ENCODE results near the gene ADAM10. TPM values are rescaled to one million over a fixed set of nuclear protein-coding genes. Genes with fewer than 3 reads are reported as not detected.
A peak's percentile ranks its signal among the peaks of the same experiment; 100 is the strongest.

The ADAM10 gene
- total RNA-seq, 1 donor from 2014 or later: 273 TPM

GRCh38 chr15:58571491-58571890 lies 178.0 kb downstream of the ADAM10 start:
- ATAC-seq (no peak), DNase-seq (ENCODE audit: low spot score) (no peak)
- intact Hi-C loops (cut with DNase I): no loop called here

DNA sequence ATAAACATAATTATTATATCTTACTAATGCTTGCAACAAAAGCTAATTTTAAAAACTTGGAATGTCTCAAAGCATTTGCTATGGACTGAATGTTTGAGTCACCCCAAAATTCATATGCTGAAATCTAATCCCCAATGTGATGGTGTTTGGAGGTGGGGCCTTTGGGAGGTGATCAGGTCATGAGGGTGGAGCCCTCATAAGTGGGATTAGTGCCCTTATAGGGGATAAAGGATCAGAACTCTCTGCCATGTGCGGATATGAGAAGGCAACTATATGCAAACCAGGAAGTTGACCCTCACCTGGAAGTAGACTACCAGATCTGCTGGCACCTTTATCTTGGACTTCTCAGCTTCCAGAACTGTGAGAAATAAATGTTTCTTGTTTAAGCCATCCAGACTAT lies 180.1 kb downstream of the ADAM10 start:
- ATAC-seq (no peak), DNase-seq (ENCODE audit: low spot score) (no peak)
- intact Hi-C loops (cut with DNase I): no loop called here

DNA sequence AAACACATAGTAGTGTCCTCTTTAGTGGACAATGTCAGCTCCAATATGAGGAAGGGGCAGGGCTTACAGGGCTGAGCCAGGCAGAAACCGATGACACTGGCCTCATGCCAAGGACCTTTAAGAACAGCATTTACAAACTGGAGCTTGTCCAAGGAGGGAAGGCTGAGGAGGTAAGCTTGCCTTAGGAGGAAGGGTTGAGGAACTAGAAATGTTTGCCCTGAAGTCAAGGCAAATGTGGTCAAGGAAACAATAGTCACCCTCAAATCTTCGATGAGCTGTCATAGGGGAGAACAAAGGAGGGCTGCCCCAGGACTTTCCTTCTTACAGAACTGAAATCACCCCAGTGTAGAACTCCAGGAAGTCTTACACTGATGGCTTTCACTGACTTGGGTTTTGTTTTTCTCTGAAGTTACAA lies 181.3 kb downstream of the ADAM10 start:
- intact Hi-C loops (cut with DNase I): no loop called here
- ATAC-seq: peak; percentile 22

GRCh38 chr15:58566029-58566428 lies 183.5 kb downstream of the ADAM10 start:
- no peak for ATAC-seq
- DNase-seq (ENCODE audit: low spot score): peak; percentile 6
- intact Hi-C loops (cut with DNase I): no loop called here

More for the DNA sequence above, 181.3 kb downstream of the ADAM10 start:
- DNase-seq (ENCODE audit: low spot score): peak; percentile 64

DNA sequence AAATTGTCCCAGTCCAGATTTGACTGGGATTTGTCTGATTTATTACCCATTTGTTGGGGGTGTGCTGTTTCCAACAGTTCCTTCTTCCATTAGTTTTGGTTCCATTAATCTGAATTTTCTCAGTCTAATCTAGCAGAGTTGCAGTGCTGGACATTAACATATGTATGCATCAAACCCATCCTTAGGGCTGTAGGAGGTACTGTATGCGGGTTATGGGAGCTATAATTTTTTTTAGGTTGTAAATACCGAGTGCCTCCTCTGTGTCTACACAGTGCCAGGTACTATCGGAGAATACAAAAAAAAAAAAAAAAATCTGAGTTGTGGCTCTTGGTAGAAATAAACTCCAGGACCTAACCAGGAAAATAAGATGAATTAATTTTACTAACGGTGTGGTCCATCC lies 183.9 kb downstream of the ADAM10 start:
- ATAC-seq (no peak), DNase-seq (ENCODE audit: low spot score) (no peak)
- intact Hi-C loops (cut with DNase I): no loop called here

- DNase-seq (ENCODE audit: low spot score) (peak; percentile 34), ATAC-seq (peak; percentile 67)
- intact Hi-C loops (cut with DNase I): no loop called here
Measured at GRCh38 chr15:58564981-58565380, 184.5 kb downstream of the ADAM10 start.

DNA sequence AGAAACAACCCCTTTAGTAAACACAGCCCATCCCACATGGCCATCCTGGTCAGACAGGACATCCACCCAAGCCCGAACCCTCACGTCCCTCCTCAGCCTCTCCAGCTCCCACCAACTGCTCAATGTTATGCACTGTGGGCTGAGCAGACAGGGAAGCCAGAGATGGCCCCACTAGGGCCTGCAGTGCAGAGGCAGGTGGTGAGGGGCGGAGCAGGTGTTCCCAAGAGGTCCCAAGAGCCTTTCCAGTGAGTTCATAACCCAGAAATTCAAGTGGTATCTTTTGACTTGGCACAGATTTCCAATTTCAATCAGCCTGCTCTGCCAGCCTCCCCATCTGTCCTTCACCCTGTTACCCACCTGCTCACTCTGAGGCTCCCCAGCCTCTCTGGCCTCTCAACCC lies 187.4 kb downstream of the ADAM10 start:
- ATAC-seq (no peak), DNase-seq (ENCODE audit: low spot score) (peak; percentile 25)
- intact Hi-C loops (cut with DNase I): no loop called here

GRCh38 chr15:58561321-58561720 lies 188.2 kb downstream of the ADAM10 start:
- DNase-seq (ENCODE audit: low spot score) (no peak), ATAC-seq (no peak)
- intact Hi-C loops (cut with DNase I): no loop called here

DNA sequence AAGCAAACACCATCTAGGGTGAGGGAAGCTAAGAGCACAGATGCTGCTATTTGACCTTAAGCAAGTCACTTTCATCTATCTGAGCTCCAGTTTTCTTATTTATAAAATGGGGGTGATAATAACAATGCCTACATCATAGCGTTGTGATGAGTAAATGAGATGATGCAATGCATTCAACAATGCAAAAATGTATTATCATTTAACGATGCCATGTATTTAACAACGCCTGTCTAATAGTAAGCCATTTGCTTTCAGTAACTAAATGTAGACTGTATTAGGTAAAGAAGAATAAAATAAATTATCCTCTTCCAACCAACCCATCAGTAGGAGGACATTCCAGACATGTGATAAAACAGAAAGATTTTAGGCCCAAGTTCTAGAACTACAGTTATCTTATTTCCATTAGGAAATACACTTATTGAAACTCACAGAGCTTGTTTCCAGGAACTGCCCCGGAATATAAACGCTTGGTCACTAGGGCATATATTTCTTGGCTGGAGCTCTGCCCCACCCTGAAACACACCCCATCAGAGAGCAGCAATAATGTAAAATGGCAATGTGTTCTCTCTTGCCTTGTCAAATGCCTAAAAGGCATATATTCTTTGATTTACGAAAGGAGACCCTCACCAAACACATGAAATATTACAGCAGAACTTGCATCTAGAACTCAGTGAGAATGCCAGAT lies 189.5 kb downstream of the ADAM10 start:
- intact Hi-C loops (cut with DNase I): no loop called here
- ATAC-seq (peak; percentile 54), DNase-seq (ENCODE audit: low spot score) (no peak)

GRCh38 chr15:58558777-58559176 lies 190.7 kb downstream of the ADAM10 start:
- DNase-seq (ENCODE audit: low spot score) (no peak), ATAC-seq (no peak)
- intact Hi-C loops (cut with DNase I): no loop called here

- DNase-seq (ENCODE audit: low spot score) (no peak), ATAC-seq (no peak)
- intact Hi-C loops (cut with DNase I): no loop called here
Measured at GRCh38 chr15:58556541-58556940, 193.0 kb downstream of the ADAM10 start.

- intact Hi-C loops (cut with DNase I): no loop called here
- ATAC-seq: no peak
- DNase-seq (ENCODE audit: low spot score): no peak
Measured at GRCh38 chr15:58556028-58556361, 193.5 kb downstream of the ADAM10 start.

DNA sequence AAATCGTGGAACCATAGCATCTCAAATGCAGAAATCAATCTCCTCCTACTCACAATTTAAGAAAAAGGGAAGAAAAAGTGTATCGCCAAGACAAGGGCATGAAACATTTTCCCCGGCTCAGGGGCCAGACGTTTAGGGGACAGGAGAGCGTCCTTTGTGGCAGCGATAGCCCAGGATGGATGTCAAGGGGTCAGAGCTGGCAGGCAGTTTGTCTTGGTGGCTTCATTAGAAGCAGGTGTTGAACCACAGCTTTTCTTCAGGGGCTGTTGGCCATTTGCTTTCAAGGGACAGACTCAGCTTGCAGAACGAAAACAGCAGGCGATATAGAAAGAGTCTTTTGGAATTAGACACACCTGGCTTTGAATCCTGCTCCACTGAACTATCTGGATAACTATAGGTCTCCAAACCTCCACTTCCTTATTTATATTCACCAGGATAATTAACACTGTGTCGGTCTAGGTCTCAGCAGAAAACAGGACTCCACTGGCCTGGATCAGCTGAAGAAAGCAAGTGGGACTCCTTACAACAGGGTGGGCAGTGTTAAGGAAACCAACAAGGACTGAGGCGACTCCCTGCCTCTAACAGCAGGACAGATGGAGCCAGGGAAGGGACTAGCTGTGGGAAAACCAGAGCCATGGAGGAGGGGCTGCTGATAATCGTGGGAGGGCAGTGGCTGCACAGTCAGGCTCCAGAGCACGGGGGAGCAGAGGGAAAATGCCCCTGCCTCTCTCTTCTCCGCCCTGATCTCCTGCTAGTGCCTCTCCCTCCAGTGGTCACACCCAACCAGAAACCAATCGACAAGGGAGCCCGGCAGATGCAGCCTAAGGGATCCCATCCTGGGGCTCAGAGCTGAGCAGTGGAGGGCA lies 194.1 kb downstream of the ADAM10 start:
- ATAC-seq (no peak), DNase-seq (ENCODE audit: low spot score) (peak; percentile 45)
- intact Hi-C loops (cut with DNase I): no loop called here

- DNase-seq (ENCODE audit: low spot score): peak; percentile 52
Measured at GRCh38 chr15:58554758-58555157, 194.7 kb downstream of the ADAM10 start.

GRCh38 chr15:58553365-58553918 lies 196.1 kb downstream of the ADAM10 start:
- ATAC-seq (no peak), DNase-seq (ENCODE audit: low spot score) (peak; percentile 7)
- intact Hi-C loops (cut with DNase I): no loop called here

More at GRCh38 chr15:58554758-58555157, 194.7 kb downstream of the ADAM10 start:
- ATAC-seq: no peak
- intact Hi-C loops (cut with DNase I): no loop called here

- ATAC-seq (peak; percentile 17), DNase-seq (ENCODE audit: low spot score) (peak; percentile 53)
- intact Hi-C loops (cut with DNase I): no loop called here
Measured at GRCh38 chr15:58552505-58553364, 196.8 kb downstream of the ADAM10 start.

DNA sequence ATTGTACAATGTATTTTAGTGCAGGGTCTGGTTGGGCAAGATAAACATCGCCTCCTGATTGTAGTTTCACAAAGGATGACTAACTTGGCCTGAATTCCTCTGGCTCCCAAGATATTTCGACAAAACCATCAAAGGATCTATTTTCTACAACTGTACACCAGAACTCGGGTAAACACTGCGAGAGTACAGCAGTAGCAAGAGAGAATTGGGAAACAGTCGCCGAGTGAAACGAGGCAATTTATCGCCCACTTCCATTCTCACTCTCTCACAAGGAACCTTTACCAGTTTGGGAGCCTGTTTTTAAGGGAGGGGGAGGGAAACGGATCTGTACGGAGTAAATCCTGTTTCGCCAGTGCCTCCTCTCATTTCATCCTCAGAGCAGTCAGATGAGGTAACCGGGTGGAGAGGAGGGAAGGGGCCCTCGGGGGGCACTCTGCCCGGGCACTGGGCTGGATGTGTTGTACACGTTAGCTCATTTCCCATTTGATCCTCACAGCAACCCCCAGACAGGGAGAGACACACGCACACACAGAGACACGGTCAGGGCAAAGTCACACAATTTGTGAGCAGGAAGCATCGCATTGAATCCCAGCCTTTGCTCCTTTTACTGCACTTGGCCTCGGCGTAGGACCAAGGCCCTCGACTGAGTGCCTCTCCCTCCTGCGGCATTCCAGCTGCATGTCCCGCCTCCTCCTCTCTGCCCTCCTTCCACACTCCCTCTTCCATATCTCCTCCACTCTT lies 197.6 kb downstream of the ADAM10 start:
- DNase-seq (ENCODE audit: low spot score) (peak; percentile 62), ATAC-seq (peak; percentile 78)
- intact Hi-C loops (cut with DNase I): no loop called here

DNA sequence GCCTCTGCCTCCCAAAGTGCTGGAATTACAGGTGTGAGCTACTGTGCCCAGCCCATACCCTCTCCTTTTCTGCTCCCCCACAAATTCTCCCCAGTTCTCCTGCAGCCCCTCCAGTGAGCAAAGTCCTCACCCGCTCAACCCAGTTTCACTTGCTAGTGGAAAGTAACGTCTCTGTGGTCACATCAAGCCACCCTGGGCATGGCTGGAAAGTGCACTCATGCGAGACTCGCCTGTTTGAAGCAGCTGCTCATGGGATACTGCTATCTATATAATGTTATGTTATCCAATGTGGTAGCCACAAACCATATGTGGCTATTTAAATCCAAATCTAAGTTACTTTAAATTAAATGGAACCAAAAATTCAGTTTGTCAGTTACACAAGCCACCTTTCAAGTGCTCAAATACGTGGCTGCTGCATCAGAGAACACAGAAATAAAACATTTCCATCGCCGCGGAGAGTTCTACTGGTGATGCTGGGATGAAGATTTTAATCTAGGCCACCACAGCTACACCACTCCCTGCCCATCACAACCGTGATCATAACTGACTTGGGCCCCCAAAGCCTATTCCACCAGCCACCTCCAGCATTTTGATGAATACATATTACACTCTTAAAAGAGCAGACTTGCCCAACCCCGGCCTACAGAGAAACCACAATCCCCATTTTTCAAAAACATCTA lies 198.3 kb downstream of the ADAM10 start:
- intact Hi-C loops (cut with DNase I): no loop called here
- no peak for ATAC-seq
- DNase-seq (ENCODE audit: low spot score): peak; percentile 55
